NCI-H748 (cell line): ENCODE data around the gene PPP1R13L.
A peak's percentile ranks its signal among the peaks of the same experiment; 100 is the strongest.
"Not testable (repeated sequence)": the region's sequence is repeated elsewhere in the genome, so short reads cannot be mapped to it uniquely, and the experiment has no call there.

Experiments
- DNase-seq: peaks from one replicate; lab custom pipeline; 2025; ENCODE audit not compliant: unreplicated experiment; lab: John Stamatoyannopoulos, UW

Gene PPP1R13L

DNA sequence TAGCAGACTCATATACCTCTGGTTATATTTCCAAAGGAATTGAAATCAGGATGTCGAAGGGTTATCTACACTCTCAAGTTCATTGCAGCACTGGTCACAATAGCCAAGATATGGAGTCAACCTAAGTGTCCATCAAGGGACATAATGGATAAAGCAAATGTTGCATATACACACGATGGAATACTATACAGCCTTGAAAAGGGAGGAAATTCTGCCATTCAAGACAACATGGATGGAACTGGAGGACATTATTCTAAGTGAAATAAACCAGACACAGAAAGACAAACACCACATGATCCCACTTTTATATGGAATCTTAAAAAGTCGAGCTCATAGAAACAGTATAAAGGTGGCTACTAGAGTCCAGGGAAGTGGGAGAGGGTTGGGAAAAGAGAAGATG lies 32.5 kb upstream of the PPP1R13L start:
- no peak for DNase-seq

DNA sequence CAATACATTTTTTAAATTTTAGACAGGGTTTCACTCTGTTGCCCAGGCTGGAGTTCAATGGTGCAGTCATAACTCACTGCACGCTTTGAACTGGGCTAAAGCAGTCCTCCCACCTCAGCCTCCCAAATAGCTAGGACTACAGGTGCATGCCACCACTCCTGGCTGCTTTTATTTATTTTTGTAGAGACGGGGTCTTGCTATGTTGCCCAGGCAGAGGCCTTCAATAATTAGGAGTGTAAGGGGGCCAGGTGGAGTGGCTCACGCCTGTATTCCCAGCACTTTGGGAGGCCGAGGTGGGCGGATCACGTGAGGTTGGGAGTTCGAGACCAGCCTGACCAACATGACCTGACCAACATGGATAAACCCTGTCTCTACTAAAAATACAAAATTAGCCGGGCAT lies 27.7 kb upstream of the PPP1R13L start:
- not testable (repeated sequence) for DNase-seq

DNA sequence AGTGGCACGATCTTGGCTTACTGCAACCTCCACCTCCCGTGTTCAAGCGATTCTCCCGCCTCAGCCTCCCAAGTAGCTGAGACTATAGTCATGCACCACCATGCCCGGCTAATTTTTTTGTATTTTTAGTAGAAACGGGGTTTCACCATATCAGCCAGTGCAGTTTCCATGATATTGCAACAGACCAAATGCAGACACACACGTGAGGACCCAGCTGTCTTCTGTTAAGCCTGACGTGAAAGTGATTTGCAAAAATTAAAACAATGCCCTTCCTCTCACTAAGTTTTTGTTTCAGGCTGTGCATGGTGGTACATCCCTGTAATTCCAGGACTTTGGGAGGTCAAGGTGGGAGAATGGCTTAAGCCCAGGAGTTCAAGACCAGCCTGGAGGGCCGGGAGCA lies 26.1 kb upstream of the PPP1R13L start:
- DNase-seq = not testable (repeated sequence)

DNA sequence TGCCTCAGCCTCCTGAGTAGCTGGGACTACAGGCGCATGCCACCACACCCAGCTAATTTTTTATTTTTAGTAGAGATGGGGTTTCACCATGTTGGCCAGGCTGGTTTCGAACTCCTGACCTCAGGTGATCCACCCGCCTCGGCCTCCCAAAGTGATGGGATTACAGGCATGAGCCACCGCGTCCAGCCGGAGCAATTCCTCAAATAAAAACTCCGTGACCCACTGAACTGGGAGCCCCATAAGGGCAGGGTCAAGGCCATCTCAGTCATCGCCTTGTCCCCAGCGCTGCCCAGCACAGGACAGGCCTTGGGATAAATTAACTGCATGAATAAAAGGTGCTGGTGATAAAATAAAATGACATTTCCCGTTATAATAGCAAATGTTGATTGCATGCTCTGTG lies 25.0 kb upstream of the PPP1R13L start:
- DNase-seq = not testable (repeated sequence)

DNA sequence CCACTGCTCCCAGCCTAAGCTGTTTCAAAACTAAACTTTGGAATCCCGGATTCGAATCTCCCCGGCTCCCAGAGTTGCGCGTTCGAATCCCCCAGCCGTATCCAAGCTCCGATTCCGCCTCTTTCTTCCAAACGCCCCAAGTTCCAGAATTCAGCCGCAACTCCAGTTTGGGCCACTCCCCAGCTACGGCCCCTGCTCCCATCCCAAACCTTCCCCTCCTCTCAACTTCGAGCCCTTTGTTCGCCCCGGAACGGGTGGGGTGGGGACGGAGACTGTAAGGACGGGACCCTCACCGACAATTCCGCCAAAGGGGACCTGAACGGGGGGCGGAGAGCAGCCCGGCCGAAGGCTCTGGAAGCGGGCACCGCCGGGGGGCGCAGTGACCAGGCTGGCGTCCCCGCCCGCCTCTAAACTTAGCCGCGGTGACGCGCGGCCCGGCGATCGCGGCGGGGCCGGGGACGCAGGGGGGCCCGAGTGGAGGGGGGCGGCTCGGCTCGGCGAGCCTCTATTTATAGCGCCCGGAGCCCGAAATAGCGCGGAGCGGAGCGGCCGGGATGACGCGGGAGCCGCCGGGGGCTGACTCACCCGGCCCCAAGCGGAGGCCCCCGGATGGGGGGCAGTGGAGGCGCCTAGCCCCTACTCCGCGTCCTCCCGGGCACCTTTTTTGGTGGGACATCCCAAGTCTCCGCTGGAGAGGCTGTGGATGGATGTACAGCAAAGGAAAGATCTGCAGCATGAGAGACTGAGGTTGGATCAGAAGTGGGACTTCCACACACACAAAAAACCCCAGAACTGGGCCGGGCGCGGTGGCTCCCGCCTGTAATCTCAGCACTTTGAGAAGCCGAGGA lies 23.7 kb upstream of the PPP1R13L start:
- peak; percentile 58 for DNase-seq

DNA sequence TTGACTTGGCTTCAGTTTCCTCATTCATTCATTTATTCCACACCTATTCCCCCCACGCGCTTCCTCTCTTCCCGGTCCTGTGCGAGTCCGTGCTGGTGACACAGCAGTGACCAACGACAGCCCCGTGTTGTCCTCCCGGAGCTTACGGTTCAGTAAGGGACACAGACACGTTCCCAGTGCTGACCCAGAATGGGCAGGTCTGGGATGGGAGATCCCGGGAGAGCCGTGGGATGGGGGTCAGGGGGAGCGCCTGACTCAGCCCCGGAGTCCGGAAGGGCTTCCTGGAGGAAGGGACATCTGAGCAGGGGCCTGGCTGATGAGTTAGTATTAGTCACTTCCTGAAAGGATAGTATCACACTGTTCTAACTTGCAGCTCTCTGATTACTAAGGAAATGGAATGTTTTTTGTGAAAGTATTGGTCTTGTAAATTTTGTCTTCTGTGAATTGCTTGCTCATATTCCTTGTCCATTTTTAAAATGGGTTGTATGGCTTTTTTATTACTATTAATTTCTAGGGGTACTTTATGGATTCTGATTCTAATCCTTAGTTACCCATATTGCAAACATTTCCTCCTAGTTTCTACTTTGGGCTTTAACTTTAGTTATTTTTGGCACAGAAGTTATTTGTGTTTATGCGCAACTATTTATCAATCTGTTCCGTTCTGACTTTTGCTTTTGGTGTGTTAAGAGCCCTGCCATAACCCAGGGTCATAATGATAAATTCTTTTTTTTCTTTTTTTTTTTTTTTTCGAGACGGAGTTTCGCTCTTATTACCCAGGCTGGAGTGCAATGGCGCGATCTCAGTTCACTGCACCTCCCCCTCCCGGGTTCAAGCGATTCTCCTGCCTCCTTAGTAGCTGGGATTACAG lies 19.6 kb upstream of the PPP1R13L start:
- peak; percentile 74 for DNase-seq

GRCh38 chr19:45423589-45424190 lies 18.8 kb upstream of the PPP1R13L start, which contains the start of gene ERCC1:
TSS of gene ERCC1 (minus strand) at chr19:45423917. CDS start at chr19:45423374, 543 bp downstream.
- peak; percentile 99 for DNase-seq

- no peak for DNase-seq
Measured at GRCh38 chr19:45423033-45423588, 18.2 kb upstream of the PPP1R13L start.

GRCh38 chr19:45421947-45422498 lies 17.2 kb upstream of the PPP1R13L start:
- no peak for DNase-seq

GRCh38 chr19:45420871-45421270 lies 16.0 kb upstream of the PPP1R13L start:
- no peak for DNase-seq

DNA sequence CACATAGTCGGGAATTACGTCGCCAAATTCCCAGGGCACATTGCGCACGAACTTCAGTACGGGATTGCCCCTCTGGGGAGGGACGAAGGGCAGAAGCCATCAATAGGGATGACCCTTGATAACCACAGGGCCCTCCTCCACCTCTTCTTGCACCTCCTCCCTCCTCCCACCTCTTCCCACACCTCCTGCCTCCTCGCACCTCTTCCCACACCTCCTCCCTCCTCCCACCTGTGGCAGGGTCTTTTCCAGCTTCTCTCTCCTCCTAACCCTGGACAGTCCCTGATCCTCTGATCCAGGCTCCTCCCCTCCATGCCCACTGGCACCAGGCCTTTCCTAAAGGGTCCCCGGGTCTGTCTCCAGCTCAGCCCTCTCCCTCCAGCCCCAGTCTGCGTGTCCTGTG lies 15.5 kb upstream of the PPP1R13L start:
- no peak for DNase-seq

DNA sequence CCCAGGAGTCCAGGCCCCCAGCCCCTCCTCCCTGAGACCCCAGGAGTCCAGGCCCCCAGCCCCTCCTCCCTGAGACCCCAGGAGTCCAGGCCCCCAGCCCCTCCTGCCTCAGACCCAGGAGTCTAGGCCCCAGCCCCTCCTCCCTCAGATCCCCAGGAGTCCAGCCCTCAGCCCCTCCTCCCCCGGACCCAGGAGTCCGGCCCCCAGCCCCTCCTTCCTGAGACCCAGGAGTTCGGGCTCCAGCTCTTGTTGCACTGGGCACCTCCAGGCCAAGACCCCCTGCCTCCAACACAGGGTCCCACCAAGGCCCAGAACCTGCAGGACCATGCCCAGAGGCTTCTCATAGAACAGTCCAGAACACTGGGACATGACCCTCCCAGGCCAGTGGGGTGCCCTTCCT lies 15.0 kb upstream of the PPP1R13L start:
- DNase-seq = no peak

- DNase-seq = no peak
Measured at GRCh38 chr19:45419396-45419795, 14.5 kb upstream of the PPP1R13L start.

GRCh38 chr19:45418802-45419201 lies 13.9 kb upstream of the PPP1R13L start:
- no peak for DNase-seq

DNA sequence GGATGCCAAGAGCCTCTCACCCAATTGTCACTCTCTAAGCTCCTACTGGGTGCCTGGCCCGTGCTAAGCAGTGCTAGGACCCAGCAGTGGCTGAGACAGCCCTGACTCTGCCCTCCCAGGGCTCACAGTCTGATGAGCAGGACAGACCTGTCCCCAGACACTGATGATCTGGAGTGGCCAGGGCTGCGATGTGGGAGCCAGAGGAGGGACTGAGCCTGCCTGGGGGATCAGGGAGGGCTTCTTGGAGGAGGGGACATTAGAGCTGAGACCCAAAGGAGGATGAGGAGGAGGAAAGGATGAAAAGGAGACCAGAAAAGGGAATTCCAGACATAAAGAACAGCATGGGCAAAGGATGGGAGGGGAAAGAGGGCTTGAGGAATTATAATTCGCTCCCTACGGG lies 12.3 kb upstream of the PPP1R13L start:
- DNase-seq = no peak

- no peak for DNase-seq
Measured at GRCh38 chr19:45414468-45414867, 9.6 kb upstream of the PPP1R13L start.

DNA sequence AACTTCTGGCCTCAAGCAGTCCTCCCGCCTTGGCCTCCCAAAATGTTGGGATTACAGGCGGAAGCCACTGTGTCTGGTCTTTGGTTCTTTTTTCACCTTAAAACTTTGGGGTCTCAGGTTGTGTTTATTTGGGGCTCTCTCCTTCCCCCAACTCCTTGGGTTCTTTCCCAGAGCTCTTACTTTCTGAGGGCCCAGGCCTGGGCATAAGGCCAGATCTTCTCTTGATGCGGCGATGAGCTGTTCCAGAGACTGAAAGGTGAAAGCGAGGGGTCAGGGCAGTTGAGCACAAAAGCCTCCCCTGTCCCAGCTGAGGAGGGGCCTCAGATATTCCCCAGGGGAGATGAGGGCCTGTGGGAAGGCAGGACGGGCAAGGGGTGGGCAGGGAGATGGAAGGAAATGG lies 8.6 kb upstream of the PPP1R13L start:
- no peak for DNase-seq

- DNase-seq = not testable (repeated sequence)
Measured at GRCh38 chr19:45410330-45410729, 5.5 kb upstream of the PPP1R13L start.

- DNase-seq = no peak
Measured at GRCh38 chr19:45409557-45409920, 4.7 kb upstream of the PPP1R13L start.

GRCh38 chr19:45408830-45409556 lies 4.1 kb upstream of the PPP1R13L start:
- no peak for DNase-seq
